Prostate gland (tissue), 2 donors: Measurements from ENCODE around the gene KCNQ5. TPM values are rescaled to one million over a fixed set of nuclear protein-coding genes. Genes with fewer than 3 reads are reported as not detected.

ENCODE experiments used
- DNase-seq: peaks from one replicate; pipeline ENCODE4 v3.0.0-alpha.2; 2019; ENCODE audit warnings: low spot score
- H3K27ac ChIP-seq, 2 donors: fragments of 200-600 bp; sonication (generic); 2 replicates each; pipeline ENCODE4 v1.5.1; 2017 to 2019
- H3K27me3 ChIP-seq: fragments of 200-600 bp; sonication (generic); replicated peaks from 2 replicates; pipeline ENCODE4 v1.5.1; 2019; ENCODE audit not compliant: insufficient read depth
- H3K36me3 ChIP-seq, 2 donors: fragments of 200-600 bp; sonication (generic); 1 replicate in 1 of 2; 2 replicates in 1 of 2; pipeline versions ENCODE4 v1.5.1 to v1.8.1; 2017 to 2019
- H3K4me1 ChIP-seq: fragments of 200-600 bp; sonication (generic); replicated peaks from 2 replicates; pipeline ENCODE4 v1.5.1; 2019
- H3K4me3 ChIP-seq, 2 donors: fragments of 200-600 bp; sonication (generic); 2 replicates each; pipeline ENCODE4 v1.5.1; 2017 to 2019
- H3K9me3 ChIP-seq: fragments of 200-600 bp; sonication (generic); 2 replicates; pipeline ENCODE4 v1.5.1; 2017
- CTCF ChIP-seq, 4 experiments: fragments of 200-600 bp in 2 of 4; fragments of 450-650 bp in 2 of 4; sonication (generic) in 2 of 4; IDR thresholded peaks; 1 replicate in 3 of 4; 2 replicates in 1 of 4; pipeline ENCODE4 v1.5.1; 2016 to 2019; ENCODE audit warnings: antibody characterized with exemption in 4 of 4, mild to moderate bottlenecking in 2 of 4, moderate library complexity in 2 of 4
- POLR2A ChIP-seq: fragments of 450-650 bp; IDR thresholded peaks from one replicate; pipeline ENCODE4 v1.6.1; 2016; ENCODE audit warnings: antibody characterized with exemption, mild to moderate bottlenecking
- POLR2AphosphoS5 ChIP-seq: sonication (generic); formaldehyde crosslinking; IDR thresholded peaks from one replicate; pipeline ENCODE4 v1.6.1; 2017; ENCODE audit warnings: antibody characterized with exemption
- WGBS: methylation state at CpG from one replicate; pipeline ENCODE4 v1.1.5; 2018; 5-methylcytosine and 5-hydroxymethylcytosine counted together
- intact Hi-C: fragments of 100-400 bp; cut with DNase I; formaldehyde crosslinking; loops from one replicate; pipeline ENCODE4 v1.14.2; 2022
- total RNA-seq, 2 donors: library from RNA; depleted of rRNA; stranded (reverse); fragments of >200 nt; gene quantifications; one replicate each; pipeline ENCODE4 v1.1.0, GENCODE V29; 2016

Gene KCNQ5
- total RNA-seq, 2 donors from 2014 or later, result 3.6 to 4.1 TPM

- TF ChIP-seq CTCF (IDR thresholded peaks at IDR 0.05), result no peak
- TF ChIP-seq POLR2AphosphoS5, result no peak
- intact Hi-C loops, result no loop called here
- Histone ChIP-seq H3K4me3 (no peak overlapping the region), H3K9me3 (no peaks in the 10 kb centered on the region), H3K27ac (no peak overlapping the region), H3K27me3 (no peaks in the 10 kb centered on the region), H3K4me1 (no peaks in the 10 kb centered on the region), H3K36me3 (no peaks in the 10 kb centered on the region)
- WGBS, result 73% methylated on average over 2 of the region's 2 CpGs
- no peak for DNase-seq
Observed at GRCh38 chr6:72636215-72636614, 14.4 kb downstream of the KCNQ5 start.

- 28% methylated on average over 3 of the region's 3 CpGs for WGBS
- Histone ChIP-seq H3K4me3 (no peak overlapping the region), H3K36me3 (no peaks in the 10 kb centered on the region), H3K4me1 (no peaks in the 10 kb centered on the region), H3K9me3 (no peaks in the 10 kb centered on the region), H3K27ac (no peak overlapping the region), H3K27me3 (no peaks in the 10 kb centered on the region)
- no peak for DNase-seq
- intact Hi-C loops, result no loop called here
- no peak for TF ChIP-seq POLR2AphosphoS5
- no peak for TF ChIP-seq CTCF (IDR thresholded peaks at IDR 0.05)
- TF ChIP-seq POLR2A, result no peak
Observed at GRCh38 chr6:72636786-72637185, 14.9 kb downstream of the KCNQ5 start.

- Histone ChIP-seq H3K4me3 (no peak overlapping the region), H3K27me3 (no peaks in the 10 kb centered on the region), H3K9me3 (no peaks in the 10 kb centered on the region), H3K4me1 (no peaks in the 10 kb centered on the region), H3K27ac (no peak overlapping the region), H3K36me3 (no peaks in the 10 kb centered on the region)
- intact Hi-C loops, result no loop called here
- 90% methylated on average over 5 of the region's 5 CpGs for WGBS
- TF ChIP-seq POLR2AphosphoS5 (no peak), POLR2A (no peak), CTCF (IDR thresholded peaks at IDR 0.05) (no peak)
- no peak for DNase-seq
Observed at GRCh38 chr6:72639920-72640614, 18.2 kb downstream of the KCNQ5 start.

- no peaks in the 10 kb centered on the region for H3K9me3 ChIP-seq
- intact Hi-C loops, result no loop called here
Observed at GRCh38 chr6:72640615-72640930, 18.7 kb downstream of the KCNQ5 start.

More at GRCh38 chr6:72640615-72640930, 18.7 kb downstream of the KCNQ5 start:
- Histone ChIP-seq H3K27me3 (no peaks in the 10 kb centered on the region), H3K27ac (no peak overlapping the region), H3K36me3 (no peaks in the 10 kb centered on the region), H3K4me3 (no peak overlapping the region), H3K4me1 (no peaks in the 10 kb centered on the region)
- TF ChIP-seq POLR2A (no peak), CTCF (IDR thresholded peaks at IDR 0.05) (no peak)
- DNase-seq, result no peak
